ENCODE data around the gene PTPN11. TPM values are rescaled to one million over a fixed set of nuclear protein-coding genes. Genes with fewer than 3 reads are reported as not detected.

The PTPN11 gene
- total and polyA plus RNA-seq, 2 of the 13 experiments (the other 11 are each of a cell fraction or from before 2014, with no cell fraction given) = 30.0 to 63.5 TPM

DNA sequence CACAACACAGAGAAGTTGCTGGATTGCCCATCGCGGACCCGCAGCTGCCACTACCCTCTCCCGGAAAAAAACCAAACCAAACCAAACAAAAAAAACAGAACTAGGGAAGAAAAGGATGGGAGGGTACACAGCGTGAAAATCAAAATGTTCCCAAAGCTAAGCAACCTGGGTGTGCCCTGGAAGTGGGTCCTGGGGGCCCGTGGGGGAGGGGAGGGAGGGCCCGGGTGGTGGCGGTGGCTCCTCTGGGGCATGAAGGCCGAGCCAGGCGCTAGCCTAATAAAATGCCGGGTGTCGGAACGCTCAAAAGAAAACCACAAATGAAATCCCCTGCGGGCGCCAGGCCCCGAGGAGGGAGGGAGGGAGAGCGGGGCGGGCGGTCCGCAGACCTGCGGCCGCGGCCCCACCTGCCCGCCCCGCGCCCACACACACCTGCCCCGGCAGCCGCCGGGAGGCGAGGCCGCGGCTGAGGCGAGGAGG is 37.3 kb upstream of the PTPN11 start (continued):
- TF ChIP-seq, protein P1, sequence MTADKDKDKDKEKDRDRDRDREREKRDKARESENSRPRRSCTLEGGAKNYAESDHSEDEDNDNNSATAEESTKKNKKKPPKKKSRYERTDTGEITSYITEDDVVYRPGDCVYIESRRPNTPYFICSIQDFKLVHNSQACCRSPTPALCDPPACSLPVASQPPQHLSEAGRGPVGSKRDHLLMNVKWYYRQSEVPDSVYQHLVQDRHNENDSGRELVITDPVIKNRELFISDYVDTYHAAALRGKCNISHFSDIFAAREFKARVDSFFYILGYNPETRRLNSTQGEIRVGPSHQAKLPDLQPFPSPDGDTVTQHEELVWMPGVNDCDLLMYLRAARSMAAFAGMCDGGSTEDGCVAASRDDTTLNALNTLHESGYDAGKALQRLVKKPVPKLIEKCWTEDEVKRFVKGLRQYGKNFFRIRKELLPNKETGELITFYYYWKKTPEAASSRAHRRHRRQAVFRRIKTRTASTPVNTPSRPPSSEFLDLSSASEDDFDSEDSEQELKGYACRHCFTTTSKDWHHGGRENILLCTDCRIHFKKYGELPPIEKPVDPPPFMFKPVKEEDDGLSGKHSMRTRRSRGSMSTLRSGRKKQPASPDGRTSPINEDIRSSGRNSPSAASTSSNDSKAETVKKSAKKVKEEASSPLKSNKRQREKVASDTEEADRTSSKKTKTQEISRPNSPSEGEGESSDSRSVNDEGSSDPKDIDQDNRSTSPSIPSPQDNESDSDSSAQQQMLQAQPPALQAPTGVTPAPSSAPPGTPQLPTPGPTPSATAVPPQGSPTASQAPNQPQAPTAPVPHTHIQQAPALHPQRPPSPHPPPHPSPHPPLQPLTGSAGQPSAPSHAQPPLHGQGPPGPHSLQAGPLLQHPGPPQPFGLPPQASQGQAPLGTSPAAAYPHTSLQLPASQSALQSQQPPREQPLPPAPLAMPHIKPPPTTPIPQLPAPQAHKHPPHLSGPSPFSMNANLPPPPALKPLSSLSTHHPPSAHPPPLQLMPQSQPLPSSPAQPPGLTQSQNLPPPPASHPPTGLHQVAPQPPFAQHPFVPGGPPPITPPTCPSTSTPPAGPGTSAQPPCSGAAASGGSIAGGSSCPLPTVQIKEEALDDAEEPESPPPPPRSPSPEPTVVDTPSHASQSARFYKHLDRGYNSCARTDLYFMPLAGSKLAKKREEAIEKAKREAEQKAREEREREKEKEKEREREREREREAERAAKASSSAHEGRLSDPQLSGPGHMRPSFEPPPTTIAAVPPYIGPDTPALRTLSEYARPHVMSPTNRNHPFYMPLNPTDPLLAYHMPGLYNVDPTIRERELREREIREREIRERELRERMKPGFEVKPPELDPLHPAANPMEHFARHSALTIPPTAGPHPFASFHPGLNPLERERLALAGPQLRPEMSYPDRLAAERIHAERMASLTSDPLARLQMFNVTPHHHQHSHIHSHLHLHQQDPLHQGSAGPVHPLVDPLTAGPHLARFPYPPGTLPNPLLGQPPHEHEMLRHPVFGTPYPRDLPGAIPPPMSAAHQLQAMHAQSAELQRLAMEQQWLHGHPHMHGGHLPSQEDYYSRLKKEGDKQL (CRISPR knock-in tag; IDR thresholded peaks at IDR 0.05; ENCODE audit: low read depth) = no peak
- TF ChIP-seq MEF2D (CRISPR knock-in tag; IDR thresholded peaks at IDR 0.05) (no peak), GABPB1 (CRISPR knock-in tag; IDR thresholded peaks at IDR 0.05) (no peak), IRF2 (CRISPR knock-in tag; IDR thresholded peaks at IDR 0.05) (no peak), MEIS2 (CRISPR knock-in tag; IDR thresholded peaks at IDR 0.05) (no peak), RXRA (CRISPR knock-in tag; IDR thresholded peaks at IDR 0.05) (no peak), SATB2 (CRISPR knock-in tag; IDR thresholded peaks at IDR 0.05) (0 out of 2 replicates have a peak, but pooled peaks have one; percentile 6), ZNF792 (CRISPR knock-in tag; IDR thresholded peaks at IDR 0.05) (no peak)
- TF ChIP-seq, protein P2, sequence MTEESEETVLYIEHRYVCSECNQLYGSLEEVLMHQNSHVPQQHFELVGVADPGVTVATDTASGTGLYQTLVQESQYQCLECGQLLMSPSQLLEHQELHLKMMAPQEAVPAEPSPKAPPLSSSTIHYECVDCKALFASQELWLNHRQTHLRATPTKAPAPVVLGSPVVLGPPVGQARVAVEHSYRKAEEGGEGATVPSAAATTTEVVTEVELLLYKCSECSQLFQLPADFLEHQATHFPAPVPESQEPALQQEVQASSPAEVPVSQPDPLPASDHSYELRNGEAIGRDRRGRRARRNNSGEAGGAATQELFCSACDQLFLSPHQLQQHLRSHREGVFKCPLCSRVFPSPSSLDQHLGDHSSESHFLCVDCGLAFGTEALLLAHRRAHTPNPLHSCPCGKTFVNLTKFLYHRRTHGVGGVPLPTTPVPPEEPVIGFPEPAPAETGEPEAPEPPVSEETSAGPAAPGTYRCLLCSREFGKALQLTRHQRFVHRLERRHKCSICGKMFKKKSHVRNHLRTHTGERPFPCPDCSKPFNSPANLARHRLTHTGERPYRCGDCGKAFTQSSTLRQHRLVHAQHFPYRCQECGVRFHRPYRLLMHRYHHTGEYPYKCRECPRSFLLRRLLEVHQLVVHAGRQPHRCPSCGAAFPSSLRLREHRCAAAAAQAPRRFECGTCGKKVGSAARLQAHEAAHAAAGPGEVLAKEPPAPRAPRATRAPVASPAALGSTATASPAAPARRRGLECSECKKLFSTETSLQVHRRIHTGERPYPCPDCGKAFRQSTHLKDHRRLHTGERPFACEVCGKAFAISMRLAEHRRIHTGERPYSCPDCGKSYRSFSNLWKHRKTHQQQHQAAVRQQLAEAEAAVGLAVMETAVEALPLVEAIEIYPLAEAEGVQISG (CRISPR knock-in tag; IDR thresholded peaks at IDR 0.05) = 0 out of 2 replicates have a peak, but pooled peaks have one; percentile 10
